Measurements from ENCODE around the gene RAP1GAP. TPM values are rescaled to one million over a fixed set of nuclear protein-coding genes. Genes with fewer than 3 reads are reported as not detected.

The RAP1GAP gene
- total RNA-seq, 1 experiment from 2014 or later: 13.4 TPM

DNA sequence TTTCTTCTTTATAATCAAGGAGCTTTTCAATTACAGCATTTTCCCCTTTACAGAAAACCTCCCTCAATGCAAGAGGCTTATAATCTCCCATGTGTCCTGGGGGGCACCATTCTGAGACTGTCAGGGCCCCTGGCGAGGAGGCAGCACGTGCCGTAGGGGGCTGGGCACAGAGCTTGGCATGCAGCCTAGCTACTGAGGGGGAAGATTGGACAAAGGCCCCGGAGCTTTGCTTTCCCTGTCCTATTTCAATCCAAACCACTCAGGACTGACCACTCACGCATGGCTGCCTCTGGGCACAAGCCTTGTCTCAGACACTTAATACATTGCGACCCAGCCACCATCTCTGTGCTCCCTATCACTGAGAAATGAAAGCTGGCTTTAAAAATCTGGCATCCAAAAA is 2.8 kb upstream of the RAP1GAP start:
- Histone ChIP-seq H3K9me2 (ENCODE audit: insufficient read depth) (no peaks in the 10 kb centered on the region), H3K36me3 (ENCODE audit: control insufficient read depth in 1 of 2, insufficient read depth in 2 of 2, low read length in 2 of 2) (no peaks in the 10 kb centered on the region), H3K4me2 (ENCODE audit: low read length) (no peak overlapping the region), H3K4me3 (replicated peaks in 1 of 2; ENCODE audit: low read depth in 1 of 2, low read length in 2 of 2) (no peak overlapping the region), H3K27me3 (ENCODE audit: insufficient read depth, low read length) (no peaks in the 10 kb centered on the region), H3K4me1 (ENCODE audit: control insufficient read depth in 1 of 2, insufficient read depth in 2 of 2, low read length in 2 of 2) (peaks cover 0 to 14% of the 10 kb centered on the region in 2 experiments; a peak in 3 of 4 replicates), H3K27ac (ENCODE audit: low read depth, low read length) (no peak overlapping the region), H3K79me2 (ENCODE audit: insufficient read depth, low read length) (no peaks in the 10 kb centered on the region), H3K9ac (ENCODE audit: low read length) (no peak overlapping the region), H2AFZ (ENCODE audit: low read depth, low read length, poor library complexity, severe bottlenecking) (no peak overlapping the region), H3K9me3 (ENCODE audit: control insufficient read depth in 1 of 2, insufficient read depth in 1 of 2, low read depth in 1 of 2, low read length in 2 of 2) (no peaks in the 10 kb centered on the region), H4K20me1 (ENCODE audit: insufficient read depth) (no peaks in the 10 kb centered on the region)
- ATAC-seq (no peak), DNase-seq (ENCODE audit: low read depth, low spot score) (no peak)
- BruUV-seq (replicated peaks): no TSS peak
- ChIA-PET POLR2A (no interaction called here), CTCF (interaction anchor here (0.7 kb wide), 1 partner anchor 11 kb away, joined by 3 read pairs; no protein-coding TSS in a partner anchor), RAD21 (ENCODE audit: low non-redundant PET in 1 of 2, low total read pairs in 2 of 2, uncharacterized antibody in 2 of 2, unreplicated experiment in 2 of 2) (no interaction called here)
- TF ChIP-seq ZFX (IDR thresholded peaks at IDR 0.05) (no peak), POLR2A (IDR thresholded peaks at IDR 0.05; ENCODE audit: borderline replicate concordance, extremely low read depth, insufficient read depth, insufficient read length) (no peak), ELF1 (IDR thresholded peaks at IDR 0.05; ENCODE audit: borderline replicate concordance, low read depth) (no peak), EGR1 (IDR thresholded peaks at IDR 0.05; ENCODE audit: low read depth) (no peak), JUND (IDR thresholded peaks at IDR 0.05) (no peak), TCF7L2 (IDR thresholded peaks at IDR 0.05; ENCODE audit: borderline replicate concordance, extremely low read depth, insufficient read depth, insufficient read length) (no peak), EZH2phosphoT487 (IDR thresholded peaks at IDR 0.05; ENCODE audit: borderline replicate concordance) (no peak), CBX3 (IDR thresholded peaks at IDR 0.05; ENCODE audit: low read depth) (no peak), RAD21 (IDR thresholded peaks at IDR 0.05; ENCODE audit: low read depth) (no peak)
- TF ChIP-seq, protein P1, sequence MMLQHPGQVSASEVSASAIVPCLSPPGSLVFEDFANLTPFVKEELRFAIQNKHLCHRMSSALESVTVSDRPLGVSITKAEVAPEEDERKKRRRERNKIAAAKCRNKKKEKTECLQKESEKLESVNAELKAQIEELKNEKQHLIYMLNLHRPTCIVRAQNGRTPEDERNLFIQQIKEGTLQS (IDR thresholded peaks at IDR 0.05): no peak
- intact Hi-C loops (cut with micrococcal nuclease): no loop called here

Data from HCT116 (cell line).